ENCODE data around the gene HNRNPC.

GRCh38 chr14:21185491-21185890 lies 83.8 kb downstream of the HNRNPC start:
- no peak for TF ChIP-seq KAT7 (CRISPR knock-in tag; IDR thresholded peaks at IDR 0.05; ENCODE audit: borderline replicate concordance)
- TF ChIP-seq TEAD4 (IDR thresholded peaks at IDR 0.05; ENCODE audit: low read length), result no peak
- no peak for TF ChIP-seq TEAD4 (CRISPR knock-in tag; IDR thresholded peaks at IDR 0.05; ENCODE audit: borderline replicate concordance)
- no peak for TF ChIP-seq TAF1 (IDR thresholded peaks at IDR 0.05; ENCODE audit: control insufficient read depth, extremely low read depth, insufficient read depth, low read length, severe bottlenecking)
- TF ChIP-seq BMI1 (IDR thresholded peaks at IDR 0.05; ENCODE audit: low read length), result no peak
- no peak for TF ChIP-seq MYNN (IDR thresholded peaks at IDR 0.05)
- no peak for TF ChIP-seq MYNN (CRISPR knock-in tag; IDR thresholded peaks at IDR 0.05)
- TF ChIP-seq, protein P1, sequence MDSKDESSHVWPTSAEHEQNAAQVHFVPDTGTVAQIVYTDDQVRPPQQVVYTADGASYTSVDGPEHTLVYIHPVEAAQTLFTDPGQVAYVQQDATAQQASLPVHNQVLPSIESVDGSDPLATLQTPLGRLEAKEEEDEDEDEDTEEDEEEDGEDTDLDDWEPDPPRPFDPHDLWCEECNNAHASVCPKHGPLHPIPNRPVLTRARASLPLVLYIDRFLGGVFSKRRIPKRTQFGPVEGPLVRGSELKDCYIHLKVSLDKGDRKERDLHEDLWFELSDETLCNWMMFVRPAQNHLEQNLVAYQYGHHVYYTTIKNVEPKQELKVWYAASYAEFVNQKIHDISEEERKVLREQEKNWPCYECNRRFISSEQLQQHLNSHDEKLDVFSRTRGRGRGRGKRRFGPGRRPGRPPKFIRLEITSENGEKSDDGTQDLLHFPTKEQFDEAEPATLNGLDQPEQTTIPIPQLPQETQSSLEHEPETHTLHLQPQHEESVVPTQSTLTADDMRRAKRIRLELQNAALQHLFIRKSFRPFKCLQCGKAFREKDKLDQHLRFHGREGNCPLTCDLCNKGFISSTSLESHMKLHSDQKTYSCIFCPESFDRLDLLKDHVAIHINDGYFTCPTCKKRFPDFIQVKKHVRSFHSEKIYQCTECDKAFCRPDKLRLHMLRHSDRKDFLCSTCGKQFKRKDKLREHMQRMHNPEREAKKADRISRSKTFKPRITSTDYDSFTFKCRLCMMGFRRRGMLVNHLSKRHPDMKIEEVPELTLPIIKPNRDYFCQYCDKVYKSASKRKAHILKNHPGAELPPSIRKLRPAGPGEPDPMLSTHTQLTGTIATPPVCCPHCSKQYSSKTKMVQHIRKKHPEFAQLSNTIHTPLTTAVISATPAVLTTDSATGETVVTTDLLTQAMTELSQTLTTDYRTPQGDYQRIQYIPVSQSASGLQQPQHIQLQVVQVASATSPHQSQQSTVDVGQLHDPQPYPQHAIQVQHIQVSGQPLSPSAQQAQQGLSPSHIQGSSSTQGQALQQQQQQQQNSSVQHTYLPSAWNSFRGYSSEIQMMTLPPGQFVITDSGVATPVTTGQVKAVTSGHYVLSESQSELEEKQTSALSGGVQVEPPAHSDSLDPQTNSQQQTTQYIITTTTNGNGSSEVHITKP (IDR thresholded peaks at IDR 0.05; ENCODE audit: partially characterized antibody), result no peak
- TF ChIP-seq EP300 (IDR thresholded peaks at IDR 0.05; ENCODE audit: low read length), result no peak
- TF ChIP-seq YY1 (IDR thresholded peaks at IDR 0.05; ENCODE audit: borderline replicate concordance in 1 of 3, control insufficient read depth in 1 of 3, extremely low read depth in 1 of 3, insufficient read depth in 3 of 3, insufficient read length in 1 of 3, insufficient replicate concordance in 2 of 3, low read depth in 1 of 3, low read length in 2 of 3), result no peak
